H9 (cell line): Measurements from ENCODE around the gene TEX19. TPM values are rescaled to one million over a fixed set of nuclear protein-coding genes. Genes with fewer than 3 reads are reported as not detected.

Source experiments
- DNase-seq: peaks from one replicate; pipeline ENCODE4 v3.0.0-alpha.2; 2017
- H2AFZ ChIP-seq: one replicate; pipeline ENCODE4 v1.6.1; 2013; ENCODE audit warnings: mild to moderate bottlenecking, low read length, control low read depth, moderate library complexity
- H2AK5ac ChIP-seq: 2 replicates; pipeline ENCODE4 v1.6.1; 2013; ENCODE audit warnings: low read length, control low read depth, mixed read lengths; ENCODE audit not compliant: insufficient read length
- H2BK120ac ChIP-seq: one replicate; pipeline ENCODE4 v1.6.1; 2013; ENCODE audit warnings: low read depth, mild to moderate bottlenecking, low read length, control low read depth, inconsistent platforms; ENCODE audit not compliant: poor library complexity, severe bottlenecking
- H2BK12ac ChIP-seq: 2 replicates; pipeline ENCODE4 v1.6.1; 2013; ENCODE audit warnings: low read length, control low read depth, mixed read lengths, low read depth; ENCODE audit not compliant: insufficient read length
- H2BK15ac ChIP-seq: 2 replicates; pipeline ENCODE4 v1.6.1; 2013; ENCODE audit warnings: low read depth, low read length, control low read depth
- H2BK20ac ChIP-seq: one replicate; pipeline ENCODE4 v1.6.1; 2013; ENCODE audit warnings: low read depth, mild to moderate bottlenecking, low read length, control low read depth, inconsistent platforms; ENCODE audit not compliant: poor library complexity, severe bottlenecking
- H2BK5ac ChIP-seq: 2 replicates; pipeline ENCODE4 v1.6.1; 2013; ENCODE audit warnings: low read length, control low read depth, mixed read lengths; ENCODE audit not compliant: insufficient read length
- H3K14ac ChIP-seq: 2 replicates; pipeline ENCODE4 v1.6.1; 2013; ENCODE audit warnings: low read length, control low read depth; ENCODE audit not compliant: insufficient read depth
- H3K18ac ChIP-seq: 2 replicates; pipeline ENCODE4 v1.6.1; 2013; ENCODE audit warnings: low read depth, mild to moderate bottlenecking, mixed read lengths, low read length, control low read depth; ENCODE audit not compliant: insufficient read length
- H3K23ac ChIP-seq: 2 replicates; pipeline ENCODE4 v1.6.1; 2013; ENCODE audit warnings: low read length, control low read depth, mixed read lengths, low read depth; ENCODE audit not compliant: insufficient read length
- H3K23me2 ChIP-seq: 2 replicates; pipeline ENCODE4 v1.6.1; 2013; ENCODE audit warnings: low read depth, mild to moderate bottlenecking, mixed read lengths, low read length, control low read depth; ENCODE audit not compliant: insufficient read length, poor library complexity, severe bottlenecking
- H3K27ac ChIP-seq: 2 replicates; pipeline ENCODE4 v1.5.1; 2013; ENCODE audit warnings: low read length, control low read depth, mixed read lengths, low read depth; ENCODE audit not compliant: insufficient read length
- H3K27me3 ChIP-seq: 2 replicates; pipeline ENCODE4 v1.6.1; 2013; ENCODE audit warnings: low read length, control low read depth, inconsistent platforms; ENCODE audit not compliant: insufficient read depth
- H3K4ac ChIP-seq: 2 replicates; pipeline ENCODE4 v1.6.1; 2013; ENCODE audit warnings: low read depth, mild to moderate bottlenecking, control low read depth, inconsistent platforms, low read length, moderate library complexity
- H3K4me1 ChIP-seq: 2 replicates; pipeline ENCODE4 v1.6.1; 2013; ENCODE audit warnings: low read length, control low read depth, inconsistent platforms; ENCODE audit not compliant: insufficient read depth
- H3K4me2 ChIP-seq: 2 replicates; pipeline ENCODE4 v1.6.1; 2013; ENCODE audit warnings: low read length, control low read depth, mixed read lengths; ENCODE audit not compliant: insufficient read length, insufficient read depth
- H3K56ac ChIP-seq: 2 replicates; pipeline ENCODE4 v1.6.1; 2013; ENCODE audit warnings: low read depth, mild to moderate bottlenecking, mixed read lengths, low read length, control low read depth; ENCODE audit not compliant: insufficient read length
- H3K79me1 ChIP-seq: 2 replicates; pipeline ENCODE4 v1.6.1; 2013; ENCODE audit warnings: low read depth, mild to moderate bottlenecking, moderate library complexity, low read length, control low read depth, inconsistent platforms; ENCODE audit not compliant: insufficient read depth, poor library complexity, severe bottlenecking
- H3K79me2 ChIP-seq: 2 replicates; pipeline ENCODE4 v1.6.1; 2013; ENCODE audit warnings: low read length, control low read depth, inconsistent platforms; ENCODE audit not compliant: insufficient read depth
- H3K9ac ChIP-seq: 2 replicates; pipeline ENCODE4 v1.6.1; 2013; ENCODE audit warnings: low read length, control low read depth, mixed read lengths; ENCODE audit not compliant: insufficient read length; ENCODE audit errors: extremely low read depth
- H3K9me3 ChIP-seq: one replicate; pipeline ENCODE4 v1.6.1; 2013; ENCODE audit warnings: low read depth, low read length, inconsistent platforms; ENCODE audit not compliant: control insufficient read depth
- H3T11ph ChIP-seq: one replicate; pipeline ENCODE4 v1.6.1; 2013; ENCODE audit warnings: mild to moderate bottlenecking, low read length, control low read depth, inconsistent platforms
- H4K20me1 ChIP-seq: one replicate; pipeline ENCODE4 v1.6.1; 2013; ENCODE audit not compliant: control insufficient read depth, insufficient read length, insufficient read depth
- H4K5ac ChIP-seq: 2 replicates; pipeline ENCODE4 v1.6.1; 2013; ENCODE audit warnings: low read depth, mild to moderate bottlenecking, mixed read lengths, low read length, control low read depth; ENCODE audit not compliant: insufficient read length
- H4K8ac ChIP-seq: replicated peaks from 2 replicates; pipeline ENCODE4 v1.6.1; 2013; ENCODE audit warnings: low read length, control low read depth, mixed read lengths, low read depth; ENCODE audit not compliant: insufficient read length
- H4K91ac ChIP-seq: 2 replicates; pipeline ENCODE4 v1.6.1; 2013; ENCODE audit warnings: low read depth, mild to moderate bottlenecking, moderate library complexity, mixed read lengths, low read length, control low read depth; ENCODE audit not compliant: insufficient read length
- H3K27ac Mint-ChIP-seq, 3 experiments: 2 replicates in 2 of 3; 3 replicates in 1 of 3; pipeline ENCODE4 v1.8.0; 2020 to 2021; ENCODE audit warnings: mixed read lengths in 3 of 3, mild to moderate bottlenecking in 1 of 3, moderate library complexity in 1 of 3
- H3K27me3 Mint-ChIP-seq: 2 replicates; pipeline ENCODE4 v1.8.0; 2021; ENCODE audit warnings: low read depth, mild to moderate bottlenecking, moderate library complexity, mixed read lengths
- H3K36me3 Mint-ChIP-seq, 3 experiments: 2 replicates in 2 of 3; 3 replicates in 1 of 3; pipeline ENCODE4 v1.8.0; 2020 to 2021; ENCODE audit warnings: low read depth in 3 of 3, mixed read lengths in 3 of 3; ENCODE audit not compliant: insufficient read depth in 1 of 3
- H3K4me1 Mint-ChIP-seq, 2 experiments: 2 replicates each; pipeline ENCODE4 v1.8.0; 2020; ENCODE audit warnings: mixed read lengths in 2 of 2
- H3K4me3 Mint-ChIP-seq, 2 experiments: 2 replicates in 1 of 2; 3 replicates in 1 of 2; pipeline ENCODE4 v1.8.0; 2020 to 2021; ENCODE audit warnings: mild to moderate bottlenecking in 2 of 2, mixed read lengths in 2 of 2, moderate library complexity in 1 of 2
- H3K9me3 Mint-ChIP-seq, 2 experiments: 2 replicates in 1 of 2; 3 replicates in 1 of 2; pipeline ENCODE4 v1.8.0; 2020; ENCODE audit warnings: mild to moderate bottlenecking in 2 of 2, mixed read lengths in 2 of 2, moderate library complexity in 1 of 2
- WGBS: extraction: QIAGEN DNeasy Blood & Tissue Kit; methylation state at CpG from one replicate; pipeline ENCODE4 v1.1.7; 2013; ENCODE audit warnings: missing lambda C conversion rate, low lambda C conversion rate, mixed read lengths; ENCODE audit not compliant: insufficient read length; ENCODE audit errors: extremely low coverage; 5-methylcytosine and 5-hydroxymethylcytosine counted together
- total RNA-seq: library from RNA; stranded (reverse); gene quantifications from 2 replicates; pipeline ENCODE4 v1.2.1, GENCODE V29; 2021
- TF ChIP-seq, protein P1 (sequence below): fragments of 200-600 bp; sonication (generic); conservative IDR thresholded peaks from 3 replicates; pipeline ENCODE4 v1.8.0; 2021; ENCODE audit warnings: antibody characterized with exemption, mild to moderate bottlenecking

TEX19 gene
- total RNA-seq, 1 experiment from 2014 or later, result 1.4 TPM

- no peak overlapping the region for H3K14ac ChIP-seq
- no peak overlapping the region for H2BK15ac ChIP-seq
- H3K4ac ChIP-seq, result no peak overlapping the region
- no peaks in the 10 kb centered on the region for H3K79me2 ChIP-seq
- no peak overlapping the region for H4K5ac ChIP-seq
- H4K8ac ChIP-seq, result no peak overlapping the region
- H3K79me1 ChIP-seq, result no peaks in the 10 kb centered on the region
- H2AFZ ChIP-seq, result no peak overlapping the region
- no peaks in the 10 kb centered on the region for H3K27me3 ChIP-seq
- H4K20me1 ChIP-seq, result no peaks in the 10 kb centered on the region
- no peak overlapping the region for H3K56ac ChIP-seq
- no peaks in the 10 kb centered on the region for H3K9me3 ChIP-seq
- no peak overlapping the region for H4K91ac ChIP-seq
- no peak overlapping the region for H3K23ac ChIP-seq
- Mint-ChIP-seq H3K27me3 (peaks cover 9% of the 10 kb centered on the region), H3K36me3 (peaks cover 0 to 13% (median 11%) of the 10 kb centered on the region in 3 experiments; a peak in 4 of 7 replicates), H3K27ac (no peak overlapping the region), H3K4me3 (no peak overlapping the region), H3K4me1 (no peaks in the 10 kb centered on the region), H3K9me3 (no peaks in the 10 kb centered on the region; a peak in 1 of 5 replicates)
- H2AK5ac ChIP-seq, result no peak overlapping the region
- no peak overlapping the region for H3T11ph ChIP-seq
- H2BK5ac ChIP-seq, result no peak overlapping the region
- H3K23me2 ChIP-seq, result no peaks in the 10 kb centered on the region
- H2BK12ac ChIP-seq, result no peak overlapping the region
- H2BK120ac ChIP-seq, result no peak overlapping the region
- TF ChIP-seq, protein P1, sequence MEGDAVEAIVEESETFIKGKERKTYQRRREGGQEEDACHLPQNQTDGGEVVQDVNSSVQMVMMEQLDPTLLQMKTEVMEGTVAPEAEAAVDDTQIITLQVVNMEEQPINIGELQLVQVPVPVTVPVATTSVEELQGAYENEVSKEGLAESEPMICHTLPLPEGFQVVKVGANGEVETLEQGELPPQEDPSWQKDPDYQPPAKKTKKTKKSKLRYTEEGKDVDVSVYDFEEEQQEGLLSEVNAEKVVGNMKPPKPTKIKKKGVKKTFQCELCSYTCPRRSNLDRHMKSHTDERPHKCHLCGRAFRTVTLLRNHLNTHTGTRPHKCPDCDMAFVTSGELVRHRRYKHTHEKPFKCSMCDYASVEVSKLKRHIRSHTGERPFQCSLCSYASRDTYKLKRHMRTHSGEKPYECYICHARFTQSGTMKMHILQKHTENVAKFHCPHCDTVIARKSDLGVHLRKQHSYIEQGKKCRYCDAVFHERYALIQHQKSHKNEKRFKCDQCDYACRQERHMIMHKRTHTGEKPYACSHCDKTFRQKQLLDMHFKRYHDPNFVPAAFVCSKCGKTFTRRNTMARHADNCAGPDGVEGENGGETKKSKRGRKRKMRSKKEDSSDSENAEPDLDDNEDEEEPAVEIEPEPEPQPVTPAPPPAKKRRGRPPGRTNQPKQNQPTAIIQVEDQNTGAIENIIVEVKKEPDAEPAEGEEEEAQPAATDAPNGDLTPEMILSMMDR, result no peak
- H2BK20ac ChIP-seq, result no peak overlapping the region
- H3K4me2 ChIP-seq, result no peak overlapping the region
- H3K4me1 ChIP-seq, result no peaks in the 10 kb centered on the region
- DNase-seq, result no peak
- no peak overlapping the region for H3K9ac ChIP-seq
- no peak overlapping the region for H3K27ac ChIP-seq
- no CpG with 5 or more reads among the region's 23 CpGs for WGBS
- no peak overlapping the region for H3K18ac ChIP-seq
Observed at GRCh38 chr17:82391496-82392066, 32.5 kb downstream of the TEX19 start.
